Liver (tissue), 3 donors: ENCODE results near the gene DIP2C.

Experiments used
- JUND ChIP-seq, 2 donors: IDR thresholded peaks; 2 replicates each; pipeline ENCODE4 v1.6.1; 2016; ENCODE audit warnings: antibody characterized with exemption in 2 of 2
- SP1 ChIP-seq: IDR thresholded peaks from 2 replicates; pipeline ENCODE4 v1.6.1; 2018; ENCODE audit warnings: antibody characterized with exemption, mild to moderate bottlenecking
- TAF1 ChIP-seq: conservative IDR thresholded peaks from 2 replicates; pipeline ENCODE4 v1.6.1; 2016; ENCODE audit warnings: antibody characterized with exemption, mild to moderate bottlenecking
- TF ChIP-seq, protein P1 (sequence below): IDR thresholded peaks from 2 replicates; pipeline ENCODE4 v1.6.1; 2016; ENCODE audit warnings: antibody characterized with exemption
- TF ChIP-seq, protein P2 (sequence below): fragments of 150-350 bp; IDR thresholded peaks from 2 replicates; pipeline ENCODE4 v1.5.1; 2017; ENCODE audit warnings: improper control_type of control experiment, low read depth, low read length; ENCODE audit not compliant: missing input control
- donor health status: healthy.
- donor health status: healthy.

DNA sequence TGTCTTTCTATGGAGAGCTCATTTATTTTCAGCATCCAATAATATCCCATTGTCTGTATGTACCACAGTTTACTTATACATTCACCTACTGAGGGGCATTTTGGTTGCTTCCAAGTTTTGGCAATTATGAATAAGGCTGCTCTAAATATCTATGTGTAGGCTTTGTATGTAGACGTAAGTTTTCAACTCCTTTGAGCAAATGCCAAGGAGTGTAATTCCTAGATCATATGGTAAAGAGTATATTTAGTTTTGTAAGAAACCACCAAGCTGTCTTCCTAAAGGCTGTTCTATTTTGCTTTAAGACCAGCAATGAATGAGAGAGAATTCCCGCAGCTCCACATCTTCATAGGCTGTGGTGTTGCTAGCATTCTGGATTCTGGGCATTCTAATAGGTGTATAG, 259.8 kb downstream of the DIP2C start:
- TF ChIP-seq, protein P1, sequence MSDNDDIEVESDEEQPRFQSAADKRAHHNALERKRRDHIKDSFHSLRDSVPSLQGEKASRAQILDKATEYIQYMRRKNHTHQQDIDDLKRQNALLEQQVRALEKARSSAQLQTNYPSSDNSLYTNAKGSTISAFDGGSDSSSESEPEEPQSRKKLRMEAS = no peak
- TF ChIP-seq JUND (IDR thresholded peaks at IDR 0.05) (no peak), TAF1 (no peak), SP1 (no peak)
- TF ChIP-seq, protein P2, sequence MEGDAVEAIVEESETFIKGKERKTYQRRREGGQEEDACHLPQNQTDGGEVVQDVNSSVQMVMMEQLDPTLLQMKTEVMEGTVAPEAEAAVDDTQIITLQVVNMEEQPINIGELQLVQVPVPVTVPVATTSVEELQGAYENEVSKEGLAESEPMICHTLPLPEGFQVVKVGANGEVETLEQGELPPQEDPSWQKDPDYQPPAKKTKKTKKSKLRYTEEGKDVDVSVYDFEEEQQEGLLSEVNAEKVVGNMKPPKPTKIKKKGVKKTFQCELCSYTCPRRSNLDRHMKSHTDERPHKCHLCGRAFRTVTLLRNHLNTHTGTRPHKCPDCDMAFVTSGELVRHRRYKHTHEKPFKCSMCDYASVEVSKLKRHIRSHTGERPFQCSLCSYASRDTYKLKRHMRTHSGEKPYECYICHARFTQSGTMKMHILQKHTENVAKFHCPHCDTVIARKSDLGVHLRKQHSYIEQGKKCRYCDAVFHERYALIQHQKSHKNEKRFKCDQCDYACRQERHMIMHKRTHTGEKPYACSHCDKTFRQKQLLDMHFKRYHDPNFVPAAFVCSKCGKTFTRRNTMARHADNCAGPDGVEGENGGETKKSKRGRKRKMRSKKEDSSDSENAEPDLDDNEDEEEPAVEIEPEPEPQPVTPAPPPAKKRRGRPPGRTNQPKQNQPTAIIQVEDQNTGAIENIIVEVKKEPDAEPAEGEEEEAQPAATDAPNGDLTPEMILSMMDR = no peak
